H9 (cell line): ENCODE data around the gene ARID1B. TPM values are rescaled to one million over a fixed set of nuclear protein-coding genes. Genes with fewer than 3 reads are reported as not detected.

ENCODE experiments used
- DNase-seq: peaks from one replicate; pipeline ENCODE4 v3.0.0-alpha.2; 2017
- H2AFZ ChIP-seq: one replicate; pipeline ENCODE4 v1.6.1; 2013; ENCODE audit warnings: mild to moderate bottlenecking, low read length, control low read depth, moderate library complexity
- H2AK5ac ChIP-seq: 2 replicates; pipeline ENCODE4 v1.6.1; 2013; ENCODE audit warnings: low read length, control low read depth, mixed read lengths; ENCODE audit not compliant: insufficient read length
- H2BK120ac ChIP-seq: one replicate; pipeline ENCODE4 v1.6.1; 2013; ENCODE audit warnings: low read depth, mild to moderate bottlenecking, low read length, control low read depth, inconsistent platforms; ENCODE audit not compliant: poor library complexity, severe bottlenecking
- H2BK12ac ChIP-seq: 2 replicates; pipeline ENCODE4 v1.6.1; 2013; ENCODE audit warnings: low read length, control low read depth, mixed read lengths, low read depth; ENCODE audit not compliant: insufficient read length
- H2BK15ac ChIP-seq: 2 replicates; pipeline ENCODE4 v1.6.1; 2013; ENCODE audit warnings: low read depth, low read length, control low read depth
- H2BK20ac ChIP-seq: one replicate; pipeline ENCODE4 v1.6.1; 2013; ENCODE audit warnings: low read depth, mild to moderate bottlenecking, low read length, control low read depth, inconsistent platforms; ENCODE audit not compliant: poor library complexity, severe bottlenecking
- H2BK5ac ChIP-seq: 2 replicates; pipeline ENCODE4 v1.6.1; 2013; ENCODE audit warnings: low read length, control low read depth, mixed read lengths; ENCODE audit not compliant: insufficient read length
- H3K14ac ChIP-seq: 2 replicates; pipeline ENCODE4 v1.6.1; 2013; ENCODE audit warnings: low read length, control low read depth; ENCODE audit not compliant: insufficient read depth
- H3K18ac ChIP-seq: 2 replicates; pipeline ENCODE4 v1.6.1; 2013; ENCODE audit warnings: low read depth, mild to moderate bottlenecking, mixed read lengths, low read length, control low read depth; ENCODE audit not compliant: insufficient read length
- H3K23ac ChIP-seq: 2 replicates; pipeline ENCODE4 v1.6.1; 2013; ENCODE audit warnings: low read length, control low read depth, mixed read lengths, low read depth; ENCODE audit not compliant: insufficient read length
- H3K23me2 ChIP-seq: 2 replicates; pipeline ENCODE4 v1.6.1; 2013; ENCODE audit warnings: low read depth, mild to moderate bottlenecking, mixed read lengths, low read length, control low read depth; ENCODE audit not compliant: insufficient read length, poor library complexity, severe bottlenecking
- H3K27ac ChIP-seq: 2 replicates; pipeline ENCODE4 v1.5.1; 2013; ENCODE audit warnings: low read length, control low read depth, mixed read lengths, low read depth; ENCODE audit not compliant: insufficient read length
- H3K27me3 ChIP-seq: 2 replicates; pipeline ENCODE4 v1.6.1; 2013; ENCODE audit warnings: low read length, control low read depth, inconsistent platforms; ENCODE audit not compliant: insufficient read depth
- H3K4ac ChIP-seq: 2 replicates; pipeline ENCODE4 v1.6.1; 2013; ENCODE audit warnings: low read depth, mild to moderate bottlenecking, control low read depth, inconsistent platforms, low read length, moderate library complexity
- H3K4me1 ChIP-seq: 2 replicates; pipeline ENCODE4 v1.6.1; 2013; ENCODE audit warnings: low read length, control low read depth, inconsistent platforms; ENCODE audit not compliant: insufficient read depth
- H3K4me2 ChIP-seq: 2 replicates; pipeline ENCODE4 v1.6.1; 2013; ENCODE audit warnings: low read length, control low read depth, mixed read lengths; ENCODE audit not compliant: insufficient read length, insufficient read depth
- H3K56ac ChIP-seq: 2 replicates; pipeline ENCODE4 v1.6.1; 2013; ENCODE audit warnings: low read depth, mild to moderate bottlenecking, mixed read lengths, low read length, control low read depth; ENCODE audit not compliant: insufficient read length
- H3K79me1 ChIP-seq: 2 replicates; pipeline ENCODE4 v1.6.1; 2013; ENCODE audit warnings: low read depth, mild to moderate bottlenecking, moderate library complexity, low read length, control low read depth, inconsistent platforms; ENCODE audit not compliant: insufficient read depth, poor library complexity, severe bottlenecking
- H3K79me2 ChIP-seq: 2 replicates; pipeline ENCODE4 v1.6.1; 2013; ENCODE audit warnings: low read length, control low read depth, inconsistent platforms; ENCODE audit not compliant: insufficient read depth
- H3K9ac ChIP-seq: 2 replicates; pipeline ENCODE4 v1.6.1; 2013; ENCODE audit warnings: low read length, control low read depth, mixed read lengths; ENCODE audit not compliant: insufficient read length; ENCODE audit errors: extremely low read depth
- H3K9me3 ChIP-seq: one replicate; pipeline ENCODE4 v1.6.1; 2013; ENCODE audit warnings: low read depth, low read length, inconsistent platforms; ENCODE audit not compliant: control insufficient read depth
- H3T11ph ChIP-seq: one replicate; pipeline ENCODE4 v1.6.1; 2013; ENCODE audit warnings: mild to moderate bottlenecking, low read length, control low read depth, inconsistent platforms
- H4K20me1 ChIP-seq: one replicate; pipeline ENCODE4 v1.6.1; 2013; ENCODE audit not compliant: control insufficient read depth, insufficient read length, insufficient read depth
- H4K5ac ChIP-seq: 2 replicates; pipeline ENCODE4 v1.6.1; 2013; ENCODE audit warnings: low read depth, mild to moderate bottlenecking, mixed read lengths, low read length, control low read depth; ENCODE audit not compliant: insufficient read length
- H4K8ac ChIP-seq: replicated peaks from 2 replicates; pipeline ENCODE4 v1.6.1; 2013; ENCODE audit warnings: low read length, control low read depth, mixed read lengths, low read depth; ENCODE audit not compliant: insufficient read length
- H4K91ac ChIP-seq: 2 replicates; pipeline ENCODE4 v1.6.1; 2013; ENCODE audit warnings: low read depth, mild to moderate bottlenecking, moderate library complexity, mixed read lengths, low read length, control low read depth; ENCODE audit not compliant: insufficient read length
- H3K27ac Mint-ChIP-seq, 3 experiments: 2 replicates in 2 of 3; 3 replicates in 1 of 3; pipeline ENCODE4 v1.8.0; 2020 to 2021; ENCODE audit warnings: mixed read lengths in 3 of 3, mild to moderate bottlenecking in 1 of 3, moderate library complexity in 1 of 3
- H3K27me3 Mint-ChIP-seq: 2 replicates; pipeline ENCODE4 v1.8.0; 2021; ENCODE audit warnings: low read depth, mild to moderate bottlenecking, moderate library complexity, mixed read lengths
- H3K36me3 Mint-ChIP-seq, 3 experiments: 2 replicates in 2 of 3; 3 replicates in 1 of 3; pipeline ENCODE4 v1.8.0; 2020 to 2021; ENCODE audit warnings: low read depth in 3 of 3, mixed read lengths in 3 of 3; ENCODE audit not compliant: insufficient read depth in 1 of 3
- H3K4me1 Mint-ChIP-seq, 2 experiments: 2 replicates each; pipeline ENCODE4 v1.8.0; 2020; ENCODE audit warnings: mixed read lengths in 2 of 2
- H3K4me3 Mint-ChIP-seq, 2 experiments: 2 replicates in 1 of 2; 3 replicates in 1 of 2; pipeline ENCODE4 v1.8.0; 2020 to 2021; ENCODE audit warnings: mild to moderate bottlenecking in 2 of 2, mixed read lengths in 2 of 2, moderate library complexity in 1 of 2
- H3K9me3 Mint-ChIP-seq, 2 experiments: 2 replicates in 1 of 2; 3 replicates in 1 of 2; pipeline ENCODE4 v1.8.0; 2020; ENCODE audit warnings: mild to moderate bottlenecking in 2 of 2, mixed read lengths in 2 of 2, moderate library complexity in 1 of 2
- WGBS: extraction: QIAGEN DNeasy Blood & Tissue Kit; methylation state at CpG from one replicate; pipeline ENCODE4 v1.1.7; 2013; ENCODE audit warnings: missing lambda C conversion rate, low lambda C conversion rate, mixed read lengths; ENCODE audit not compliant: insufficient read length; ENCODE audit errors: extremely low coverage; 5-methylcytosine and 5-hydroxymethylcytosine counted together
- total RNA-seq: library from RNA; stranded (reverse); gene quantifications from 2 replicates; pipeline ENCODE4 v1.2.1, GENCODE V29; 2021
- TF ChIP-seq, protein P1 (sequence below): fragments of 200-600 bp; sonication (generic); conservative IDR thresholded peaks from 3 replicates; pipeline ENCODE4 v1.8.0; 2021; ENCODE audit warnings: antibody characterized with exemption, mild to moderate bottlenecking

The ARID1B gene
- total RNA-seq, 1 experiment from 2014 or later = 88.2 TPM

DNA sequence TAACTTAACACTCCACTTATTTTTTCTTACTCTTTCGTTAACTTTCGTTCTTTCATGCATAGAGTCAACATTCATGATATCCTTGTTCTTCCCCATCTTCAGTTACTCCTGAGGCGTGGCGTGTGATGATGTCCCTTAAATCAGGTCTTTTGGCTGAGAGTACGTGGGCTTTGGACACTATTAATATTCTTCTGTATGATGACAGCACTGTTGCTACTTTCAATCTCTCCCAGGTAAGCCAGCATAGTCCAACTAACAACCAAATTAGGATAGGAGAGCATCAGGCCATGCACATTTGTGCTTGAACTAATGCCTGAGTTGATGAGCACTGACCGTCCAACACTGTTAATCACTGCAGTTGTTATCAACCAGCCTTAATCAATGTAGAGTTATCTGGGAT is 426.6 kb downstream of the ARID1B start:
- Histone ChIP-seq H3K14ac (no peak overlapping the region), H3K4ac (no peak overlapping the region), H2BK5ac (no peak overlapping the region), H3K27ac (no peak overlapping the region), H3K18ac (no peak overlapping the region), H3T11ph (no peak overlapping the region), H3K9ac (no peak overlapping the region), H4K8ac (no peak overlapping the region), H3K27me3 (no peaks in the 10 kb centered on the region), H3K4me2 (no peak overlapping the region), H2AK5ac (no peak overlapping the region), H2AFZ (no peak overlapping the region), H3K79me1 (no peaks in the 10 kb centered on the region), H3K56ac (no peak overlapping the region), H3K23me2 (no peaks in the 10 kb centered on the region), H4K91ac (no peak overlapping the region), H3K23ac (no peak overlapping the region), H4K20me1 (no peaks in the 10 kb centered on the region), H4K5ac (no peak overlapping the region), H3K4me1 (no peaks in the 10 kb centered on the region), H2BK120ac (no peak overlapping the region), H2BK12ac (no peak overlapping the region), H2BK20ac (no peak overlapping the region), H3K79me2 (no peaks in the 10 kb centered on the region), H2BK15ac (no peak overlapping the region), H3K9me3 (no peaks in the 10 kb centered on the region)
- TF ChIP-seq, protein P1, sequence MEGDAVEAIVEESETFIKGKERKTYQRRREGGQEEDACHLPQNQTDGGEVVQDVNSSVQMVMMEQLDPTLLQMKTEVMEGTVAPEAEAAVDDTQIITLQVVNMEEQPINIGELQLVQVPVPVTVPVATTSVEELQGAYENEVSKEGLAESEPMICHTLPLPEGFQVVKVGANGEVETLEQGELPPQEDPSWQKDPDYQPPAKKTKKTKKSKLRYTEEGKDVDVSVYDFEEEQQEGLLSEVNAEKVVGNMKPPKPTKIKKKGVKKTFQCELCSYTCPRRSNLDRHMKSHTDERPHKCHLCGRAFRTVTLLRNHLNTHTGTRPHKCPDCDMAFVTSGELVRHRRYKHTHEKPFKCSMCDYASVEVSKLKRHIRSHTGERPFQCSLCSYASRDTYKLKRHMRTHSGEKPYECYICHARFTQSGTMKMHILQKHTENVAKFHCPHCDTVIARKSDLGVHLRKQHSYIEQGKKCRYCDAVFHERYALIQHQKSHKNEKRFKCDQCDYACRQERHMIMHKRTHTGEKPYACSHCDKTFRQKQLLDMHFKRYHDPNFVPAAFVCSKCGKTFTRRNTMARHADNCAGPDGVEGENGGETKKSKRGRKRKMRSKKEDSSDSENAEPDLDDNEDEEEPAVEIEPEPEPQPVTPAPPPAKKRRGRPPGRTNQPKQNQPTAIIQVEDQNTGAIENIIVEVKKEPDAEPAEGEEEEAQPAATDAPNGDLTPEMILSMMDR = no peak
- Mint-ChIP-seq H3K4me1 (no peaks in the 10 kb centered on the region), H3K27ac (no peak overlapping the region), H3K9me3 (no peaks in the 10 kb centered on the region), H3K36me3 (peaks cover 30 to 53% (median 53%) of the 10 kb centered on the region in 3 experiments; a peak in 6 of 7 replicates), H3K27me3 (no peaks in the 10 kb centered on the region), H3K4me3 (no peak overlapping the region)
- DNase-seq = no peak
- WGBS = 100% methylated on average over 2 of the region's 6 CpGs
